SU-DHL-6 (cell line): ENCODE measurements around the gene ATIC.
"Not testable (repeated sequence)": the region's sequence is repeated elsewhere in the genome, so short reads cannot be mapped to it uniquely, and the experiment has no call there.

Source experiments
- H2AFZ ChIP-seq: fragments of 200-600 bp; sonication (generic); 2 replicates; pipeline ENCODE4 v1.6.1; 2014; ENCODE audit warnings: low read depth, mild to moderate bottlenecking, moderate library complexity, mixed read lengths, antibody characterized with exemption, low read length; ENCODE audit not compliant: severe bottlenecking
- H3F3A ChIP-seq: fragments of 200-600 bp; shearing (Covaris generic); 2 replicates; pipeline ENCODE4 v1.6.0; 2016; ENCODE audit warnings: antibody characterized with exemption, mild to moderate bottlenecking; ENCODE audit not compliant: insufficient read depth
- H3K27ac ChIP-seq: fragments of 200-600 bp; sonication (generic); 2 replicates; pipeline ENCODE4 v1.5.1; 2016; ENCODE audit warnings: low read depth, mild to moderate bottlenecking, low read length, moderate library complexity, mixed read lengths
- H3K27me3 ChIP-seq: fragments of 200-600 bp; sonication (generic), shearing (Covaris generic); 2 replicates; pipeline ENCODE4 v1.6.0; 2014; ENCODE audit warnings: mild to moderate bottlenecking, low read length
- H3K36me3 ChIP-seq: fragments of 200-600 bp; sonication (generic); 2 replicates; pipeline ENCODE4 v1.6.1; 2014; ENCODE audit warnings: mild to moderate bottlenecking, low read length, mixed read lengths
- H3K4me2 ChIP-seq: fragments of 300-600, 200-600 bp; shearing (Covaris generic), sonication (generic); 2 replicates; pipeline ENCODE4 v1.6.0; 2014; ENCODE audit warnings: low read length, low read depth, mild to moderate bottlenecking; ENCODE audit not compliant: poor library complexity, severe bottlenecking
- H3K4me3 ChIP-seq: fragments of 200-600 bp; sonication (generic); 2 replicates; pipeline ENCODE4 v1.5.1; 2014; ENCODE audit warnings: antibody characterized with exemption, low read length, mild to moderate bottlenecking, mixed read lengths; ENCODE audit not compliant: insufficient read depth, poor library complexity, severe bottlenecking
- H3K79me2 ChIP-seq: fragments of 200-600 bp; sonication (generic); 2 replicates; pipeline ENCODE4 v1.6.1; 2014; ENCODE audit warnings: mild to moderate bottlenecking, low read length, moderate library complexity; ENCODE audit not compliant: insufficient read depth
- H3K9ac ChIP-seq: fragments of 200-600 bp; sonication (generic); 2 replicates; pipeline ENCODE4 v1.7.0; 2014; ENCODE audit warnings: mild to moderate bottlenecking, low read length
- H3K9me2 ChIP-seq: fragments of 200-600 bp; sonication (generic); replicated peaks from 2 replicates; pipeline ENCODE4 v1.6.1; 2014; ENCODE audit warnings: low read length; ENCODE audit not compliant: insufficient read depth
- H3K9me3 ChIP-seq: fragments of 200-600 bp; sonication (generic); 2 replicates; pipeline ENCODE4 v1.6.1; 2014; ENCODE audit warnings: low read length, mixed read lengths; ENCODE audit not compliant: insufficient read depth
- H4K20me1 ChIP-seq: fragments of 200-600 bp; sonication (generic); 2 replicates; pipeline ENCODE4 v1.6.1; 2014; ENCODE audit warnings: low read depth, mild to moderate bottlenecking, antibody characterized with exemption, low read length, moderate library complexity, mixed read lengths
- CTCF ChIP-seq: fragments of 200-600 bp; sonication (generic); IDR thresholded peaks from one replicate; pipeline ENCODE4 v1.5.1; 2017; ENCODE audit warnings: antibody characterized with exemption, mild to moderate bottlenecking, low read length, moderate library complexity; ENCODE audit not compliant: insufficient read depth, poor library complexity, severe bottlenecking
- EZH2phosphoT487 ChIP-seq: fragments of 200-600 bp; sonication (generic), shearing (Covaris generic); conservative IDR thresholded peaks from 2 replicates; pipeline ENCODE4 v1.6.1; 2018; ENCODE audit warnings: mild to moderate bottlenecking, antibody characterized with exemption, low read length, moderate library complexity, mixed read lengths

ATIC gene

GRCh38 chr2:215358312-215358845 is 46.5 kb downstream of the ATIC start:
- TF ChIP-seq CTCF (no peak), EZH2phosphoT487 (no peak)
- Histone ChIP-seq H3K4me3 (no peak overlapping the region), H3F3A (no peaks in the 10 kb centered on the region), H4K20me1 (no peaks in the 10 kb centered on the region), H3K4me2 (no peak overlapping the region), H3K27me3 (no peaks in the 10 kb centered on the region), H3K27ac (no peak overlapping the region), H3K9me2 (no peaks in the 10 kb centered on the region), H3K36me3 (peaks cover 5% of the 10 kb centered on the region; the same call in 1 of the 2 replicates), H2AFZ (no peak overlapping the region), H3K9me3 (no peaks in the 10 kb centered on the region), H3K9ac (no peak overlapping the region), H3K79me2 (no peaks in the 10 kb centered on the region)

GRCh38 chr2:215358891-215359575 is 47.2 kb downstream of the ATIC start:
- no peaks in the 10 kb centered on the region for H3F3A ChIP-seq
- H3K4me3 ChIP-seq: no peak overlapping the region
- no peak overlapping the region for H3K9ac ChIP-seq
- no peak overlapping the region for H3K27ac ChIP-seq
- TF ChIP-seq CTCF: no peak
- no peak for TF ChIP-seq EZH2phosphoT487
- H3K4me2 ChIP-seq: no peak overlapping the region
- H3K9me3 ChIP-seq: no peaks in the 10 kb centered on the region
- H2AFZ ChIP-seq: no peak overlapping the region
- no peaks in the 10 kb centered on the region for H3K27me3 ChIP-seq
- peaks cover 5% of the 10 kb centered on the region; the same call in 1 of the 2 replicates for H3K36me3 ChIP-seq
- no peaks in the 10 kb centered on the region for H4K20me1 ChIP-seq
- no peaks in the 10 kb centered on the region for H3K9me2 ChIP-seq
- H3K79me2 ChIP-seq: no peaks in the 10 kb centered on the region

- Histone ChIP-seq H3K9me2 (no peaks in the 10 kb centered on the region), H2AFZ (no peak overlapping the region), H3K27ac (no peak overlapping the region), H3K36me3 (peaks cover 5% of the 10 kb centered on the region; the same call in 1 of the 2 replicates), H4K20me1 (no peaks in the 10 kb centered on the region), H3F3A (no peaks in the 10 kb centered on the region), H3K27me3 (no peaks in the 10 kb centered on the region), H3K9ac (no peak overlapping the region), H3K9me3 (no peaks in the 10 kb centered on the region), H3K4me2 (no peak overlapping the region), H3K79me2 (no peaks in the 10 kb centered on the region), H3K4me3 (no peak overlapping the region)
- no peak for TF ChIP-seq CTCF
- TF ChIP-seq EZH2phosphoT487: no peak
These were observed 47.7 kb downstream of the ATIC start for GRCh38 chr2:215359576-215359922.

GRCh38 chr2:215360059-215360458 is 48.2 kb downstream of the ATIC start:
- H3F3A ChIP-seq, H3K4me2 ChIP-seq, H3K27me3 ChIP-seq, H3K9ac ChIP-seq, H3K79me2 ChIP-seq, H2AFZ ChIP-seq, H3K4me3 ChIP-seq, H4K20me1 ChIP-seq, H3K27ac ChIP-seq, H3K36me3 ChIP-seq, H3K9me2 ChIP-seq, H3K9me3 ChIP-seq: not testable (repeated sequence)
